ENCODE measurements around the gene SYMPK.
"Not testable (repeated sequence)": the region's sequence is repeated elsewhere in the genome, so short reads cannot be mapped to it uniquely, and the experiment has no call there.

SYMPK gene

GRCh38 chr19:45874620-45874966, 11.6 kb upstream of the SYMPK start:
- no peaks in the 10 kb centered on the region for H3K9me3 ChIP-seq (ENCODE audit: control insufficient read depth, low read depth, low read length)
- no peaks in the 10 kb centered on the region for H3K27me3 ChIP-seq (ENCODE audit: control insufficient read depth, insufficient read depth, low read length)
- H3K9ac ChIP-seq (ENCODE audit: low read length): no peak overlapping the region
- H3K27ac ChIP-seq (ENCODE audit: low read length): no peak overlapping the region
- H3K36me3 ChIP-seq (ENCODE audit: control insufficient read depth, low read depth, low read length): peaks cover 8% of the 10 kb centered on the region
- peaks cover 6% of the 10 kb centered on the region for H3K4me1 ChIP-seq (ENCODE audit: control insufficient read depth, low read depth, low read length)
- no peak overlapping the region for H3K4me3 ChIP-seq (ENCODE audit: low read length)

DNA sequence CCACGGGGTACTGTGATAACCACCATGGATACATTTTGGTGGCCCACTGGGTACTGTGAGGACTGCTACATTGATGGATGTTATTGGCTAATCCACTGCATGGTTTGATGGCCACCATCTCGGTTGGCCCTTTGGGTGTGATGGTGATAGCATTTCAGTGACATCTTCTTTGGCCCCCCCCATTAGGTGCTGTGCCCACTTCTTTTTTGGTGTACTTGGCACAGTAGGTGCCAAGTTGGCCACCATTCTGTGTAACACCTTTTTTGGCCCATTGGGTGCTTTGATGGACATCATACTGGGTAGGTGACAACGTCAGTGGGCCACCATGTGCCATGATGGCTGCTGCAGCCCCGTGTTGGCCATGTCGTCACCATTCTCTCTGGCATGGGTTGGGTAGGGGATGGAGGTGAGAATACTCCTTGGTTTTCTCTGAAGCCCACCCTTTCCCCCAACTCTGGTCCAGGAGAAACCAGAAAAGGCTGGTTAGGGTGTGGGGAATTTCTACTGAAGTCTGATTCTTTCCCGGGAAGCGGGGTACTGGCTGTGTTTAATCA, 10.3 kb upstream of the SYMPK start:
- peaks cover 6% of the 10 kb centered on the region for H3K4me1 ChIP-seq (ENCODE audit: control insufficient read depth, low read depth, low read length)
- H3K36me3 ChIP-seq (ENCODE audit: control insufficient read depth, low read depth, low read length): peaks cover 8% of the 10 kb centered on the region
- H3K9me3 ChIP-seq (ENCODE audit: control insufficient read depth, low read depth, low read length): no peaks in the 10 kb centered on the region
- no peak overlapping the region for H3K9ac ChIP-seq (ENCODE audit: low read length)
- no peak overlapping the region for H3K27ac ChIP-seq (ENCODE audit: low read length)
- no peak overlapping the region for H3K4me3 ChIP-seq (ENCODE audit: low read length)
- H3K27me3 ChIP-seq (ENCODE audit: control insufficient read depth, insufficient read depth, low read length): no peaks in the 10 kb centered on the region

DNA sequence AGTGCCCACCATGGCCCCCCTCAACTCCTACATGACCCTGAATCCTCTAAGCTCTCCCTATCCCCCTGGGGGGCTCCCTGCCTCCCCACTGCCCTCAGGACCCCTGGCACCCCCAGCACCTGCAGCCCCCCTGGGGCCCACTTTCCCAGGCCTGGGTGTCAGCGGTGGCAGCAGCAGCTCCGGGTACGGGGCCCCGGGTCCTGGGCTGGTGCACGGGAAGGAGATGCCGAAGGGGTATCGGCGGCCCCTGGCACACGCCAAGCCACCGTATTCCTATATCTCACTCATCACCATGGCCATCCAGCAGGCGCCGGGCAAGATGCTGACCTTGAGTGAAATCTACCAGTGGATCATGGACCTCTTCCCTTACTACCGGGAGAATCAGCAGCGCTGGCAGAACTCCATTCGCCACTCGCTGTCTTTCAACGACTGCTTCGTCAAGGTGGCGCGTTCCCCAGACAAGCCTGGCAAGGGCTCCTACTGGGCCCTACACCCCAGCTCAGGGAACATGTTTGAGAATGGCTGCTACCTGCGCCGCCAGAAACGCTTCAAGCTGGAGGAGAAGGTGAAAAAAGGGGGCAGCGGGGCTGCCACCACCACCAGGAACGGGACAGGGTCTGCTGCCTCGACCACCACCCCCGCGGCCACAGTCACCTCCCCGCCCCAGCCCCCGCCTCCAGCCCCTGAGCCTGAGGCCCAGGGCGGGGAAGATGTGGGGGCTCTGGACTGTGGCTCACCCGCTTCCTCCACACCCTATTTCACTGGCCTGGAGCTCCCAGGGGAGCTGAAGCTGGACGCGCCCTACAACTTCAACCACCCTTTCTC, 9.4 kb upstream of the SYMPK start:
- no peak overlapping the region for H3K4me3 ChIP-seq (ENCODE audit: low read length)
- H3K27ac ChIP-seq (ENCODE audit: low read length): no peak overlapping the region
- H3K9me3 ChIP-seq (ENCODE audit: control insufficient read depth, low read depth, low read length): no peaks in the 10 kb centered on the region
- no peak overlapping the region for H3K9ac ChIP-seq (ENCODE audit: low read length)
- peaks cover 8% of the 10 kb centered on the region for H3K36me3 ChIP-seq (ENCODE audit: control insufficient read depth, low read depth, low read length)
- H3K27me3 ChIP-seq (ENCODE audit: control insufficient read depth, insufficient read depth, low read length): no peaks in the 10 kb centered on the region
- H3K4me1 ChIP-seq (ENCODE audit: control insufficient read depth, low read depth, low read length): peaks cover 6% of the 10 kb centered on the region

- H3K9ac ChIP-seq (ENCODE audit: low read length): no peak overlapping the region
- no peaks in the 10 kb centered on the region for H3K27me3 ChIP-seq (ENCODE audit: control insufficient read depth, insufficient read depth, low read length)
- H3K27ac ChIP-seq (ENCODE audit: low read length): no peak overlapping the region
- H3K36me3 ChIP-seq (ENCODE audit: control insufficient read depth, low read depth, low read length): peaks cover 8% of the 10 kb centered on the region
- H3K9me3 ChIP-seq (ENCODE audit: control insufficient read depth, low read depth, low read length): no peaks in the 10 kb centered on the region
- no peak overlapping the region for H3K4me3 ChIP-seq (ENCODE audit: low read length)
- no peaks in the 10 kb centered on the region for H3K4me1 ChIP-seq (ENCODE audit: control insufficient read depth, low read depth, low read length)
Observed at GRCh38 chr19:45870798-45871197, 7.9 kb upstream of the SYMPK start.

DNA sequence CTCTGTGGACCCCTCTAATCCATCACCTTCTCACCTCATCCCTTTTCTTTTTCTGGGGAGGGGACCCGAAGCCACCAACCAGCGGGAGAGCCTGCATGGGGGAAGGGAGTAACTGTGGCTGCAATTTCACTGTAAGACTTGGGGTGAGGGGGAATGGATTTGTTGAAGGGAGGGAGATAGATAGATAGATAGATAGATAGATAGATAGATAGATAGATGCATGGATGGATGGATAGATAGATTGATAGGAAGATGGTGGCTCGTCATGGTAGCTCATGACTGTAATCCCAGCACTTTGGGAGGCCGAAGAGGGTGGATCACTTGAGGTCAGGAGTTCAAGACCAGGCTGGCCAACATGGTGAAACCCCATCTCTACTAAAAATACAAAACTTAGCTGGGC, 4.3 kb upstream of the SYMPK start:
- H3K4me3 ChIP-seq (ENCODE audit: low read length); H3K36me3 ChIP-seq (ENCODE audit: control insufficient read depth, low read depth, low read length); H3K4me1 ChIP-seq (ENCODE audit: control insufficient read depth, low read depth, low read length); H3K9me3 ChIP-seq (ENCODE audit: control insufficient read depth, low read depth, low read length); H3K9ac ChIP-seq (ENCODE audit: low read length); H3K27ac ChIP-seq (ENCODE audit: low read length): not testable (repeated sequence)
- peaks cover 19% of the 10 kb centered on the region for H3K27me3 ChIP-seq (ENCODE audit: control insufficient read depth, insufficient read depth, low read length)

DNA sequence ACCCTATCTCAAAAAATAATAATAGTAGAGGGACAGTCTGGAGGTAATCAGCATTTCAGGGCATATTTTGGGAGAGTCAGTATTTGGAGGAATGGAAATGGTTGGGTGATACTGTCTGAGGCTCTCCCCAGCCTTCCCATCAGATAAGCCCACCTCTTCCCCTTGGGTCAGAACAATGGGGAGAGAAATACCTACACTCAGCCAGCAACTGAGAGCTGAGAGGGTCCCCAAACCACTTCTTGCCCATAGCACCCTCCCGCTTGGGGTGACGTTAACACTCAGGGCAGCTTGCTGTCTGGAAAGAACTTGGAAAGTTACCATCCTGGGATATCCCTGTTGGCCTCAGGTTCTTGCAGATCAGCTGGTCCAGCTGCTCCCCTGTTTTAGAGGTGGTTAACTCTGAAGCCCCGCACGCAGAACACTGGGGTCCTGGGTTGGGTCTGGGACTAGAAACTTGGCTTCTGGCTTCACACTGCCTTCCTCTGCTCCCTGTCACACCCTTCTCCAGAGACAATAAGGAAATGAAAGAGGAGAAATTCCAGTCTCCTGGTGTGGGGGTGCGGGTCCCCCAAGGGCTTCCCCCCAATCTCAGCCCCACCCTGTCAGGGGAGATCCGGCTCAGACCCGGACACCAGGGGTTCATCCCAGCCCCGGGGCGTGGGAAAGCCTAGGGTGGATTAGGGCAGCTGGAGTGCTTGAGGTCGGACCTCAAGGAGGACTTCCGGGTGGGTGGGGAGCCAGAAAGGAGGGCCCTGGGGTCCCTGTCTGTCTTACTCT, 3.6 kb upstream of the SYMPK start:
- Histone ChIP-seq H3K27me3 (ENCODE audit: control insufficient read depth, insufficient read depth, low read length) (peaks cover 19% of the 10 kb centered on the region), H3K27ac (ENCODE audit: low read length) (no peak overlapping the region), H3K4me1 (ENCODE audit: control insufficient read depth, low read depth, low read length) (no peaks in the 10 kb centered on the region), H3K36me3 (ENCODE audit: control insufficient read depth, low read depth, low read length) (no peaks in the 10 kb centered on the region), H3K4me3 (ENCODE audit: low read length) (no peak overlapping the region), H3K9me3 (ENCODE audit: control insufficient read depth, low read depth, low read length) (no peaks in the 10 kb centered on the region), H3K9ac (ENCODE audit: low read length) (no peak overlapping the region)

DNA sequence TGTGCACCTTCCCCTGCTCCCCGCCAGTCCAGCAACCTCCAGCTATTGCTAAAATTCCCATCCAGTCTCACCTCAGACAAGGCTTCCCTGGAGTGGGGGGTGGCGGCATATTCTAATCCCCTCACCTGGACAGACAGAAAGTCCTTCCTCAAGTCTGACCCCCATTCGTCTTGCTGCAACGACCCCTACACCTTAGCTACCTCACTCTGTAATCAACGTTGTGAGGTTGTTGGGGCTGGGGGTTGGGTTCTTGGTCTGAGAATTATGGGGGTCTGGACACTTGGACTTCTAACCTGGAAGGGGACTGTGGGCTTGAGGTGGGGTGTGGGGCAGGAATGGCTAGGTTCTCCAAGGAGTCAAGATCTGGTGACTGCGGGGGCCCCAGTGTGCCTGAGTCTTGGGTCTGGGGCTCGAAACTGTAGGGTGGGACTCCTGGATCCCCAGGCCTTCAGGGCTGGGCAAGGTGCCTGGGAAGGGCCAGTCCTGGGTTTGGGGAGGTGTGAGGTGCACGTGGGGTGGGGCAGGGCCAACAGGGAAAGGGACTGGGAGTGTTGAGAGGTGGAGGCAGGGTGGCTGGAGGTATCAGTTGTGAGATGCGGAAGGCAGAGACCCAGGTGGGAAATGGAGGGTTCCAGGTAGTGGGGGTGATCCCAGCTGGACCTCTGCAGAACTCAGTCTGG, 2.5 kb upstream of the SYMPK start:
- peaks cover 3% of the 10 kb centered on the region for H3K36me3 ChIP-seq (ENCODE audit: control insufficient read depth, low read depth, low read length)
- peak overlapping the region; percentile 92 for H3K4me3 ChIP-seq (ENCODE audit: low read length)
- no peaks in the 10 kb centered on the region for H3K4me1 ChIP-seq (ENCODE audit: control insufficient read depth, low read depth, low read length)
- H3K27ac ChIP-seq (ENCODE audit: low read length): no peak overlapping the region
- peaks cover 19% of the 10 kb centered on the region for H3K27me3 ChIP-seq (ENCODE audit: control insufficient read depth, insufficient read depth, low read length)
- peak overlapping the region; percentile 87 for H3K9ac ChIP-seq (ENCODE audit: low read length)
- no peaks in the 10 kb centered on the region for H3K9me3 ChIP-seq (ENCODE audit: control insufficient read depth, low read depth, low read length)

DNA sequence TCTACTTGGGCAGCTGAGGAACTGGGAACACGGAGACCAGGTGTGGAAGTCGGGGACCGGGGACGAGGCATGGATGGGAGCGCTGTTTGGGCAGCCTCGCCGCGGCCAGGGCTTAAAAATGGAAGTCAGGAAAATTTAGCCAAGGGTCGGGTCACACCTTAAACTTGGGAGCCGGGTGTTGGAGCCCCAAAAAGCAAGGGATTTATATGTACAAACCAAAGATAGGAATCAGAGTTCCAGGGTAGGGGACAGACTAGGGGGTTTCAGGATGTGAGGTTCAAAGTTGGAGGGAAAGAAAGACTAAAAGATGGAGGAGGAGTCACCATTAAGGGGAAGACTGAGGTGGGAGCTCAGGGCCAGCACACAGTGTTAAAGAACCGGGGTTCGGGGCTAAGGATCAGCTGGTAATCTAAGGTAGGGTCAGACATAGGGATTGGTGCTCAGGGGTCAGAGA, 1.7 kb upstream of the SYMPK start:
- peaks cover 6% of the 10 kb centered on the region for H3K36me3 ChIP-seq (ENCODE audit: control insufficient read depth, low read depth, low read length)
- H3K27ac ChIP-seq (ENCODE audit: low read length): peak overlapping the region; percentile 41
- H3K9ac ChIP-seq (ENCODE audit: low read length): peak overlapping the region; percentile 87
- H3K4me1 ChIP-seq (ENCODE audit: control insufficient read depth, low read depth, low read length): no peaks in the 10 kb centered on the region
- H3K9me3 ChIP-seq (ENCODE audit: control insufficient read depth, low read depth, low read length): no peaks in the 10 kb centered on the region
- H3K4me3 ChIP-seq (ENCODE audit: low read length): peak overlapping the region; percentile 92
- H3K27me3 ChIP-seq (ENCODE audit: control insufficient read depth, insufficient read depth, low read length): peaks cover 19% of the 10 kb centered on the region

DNA sequence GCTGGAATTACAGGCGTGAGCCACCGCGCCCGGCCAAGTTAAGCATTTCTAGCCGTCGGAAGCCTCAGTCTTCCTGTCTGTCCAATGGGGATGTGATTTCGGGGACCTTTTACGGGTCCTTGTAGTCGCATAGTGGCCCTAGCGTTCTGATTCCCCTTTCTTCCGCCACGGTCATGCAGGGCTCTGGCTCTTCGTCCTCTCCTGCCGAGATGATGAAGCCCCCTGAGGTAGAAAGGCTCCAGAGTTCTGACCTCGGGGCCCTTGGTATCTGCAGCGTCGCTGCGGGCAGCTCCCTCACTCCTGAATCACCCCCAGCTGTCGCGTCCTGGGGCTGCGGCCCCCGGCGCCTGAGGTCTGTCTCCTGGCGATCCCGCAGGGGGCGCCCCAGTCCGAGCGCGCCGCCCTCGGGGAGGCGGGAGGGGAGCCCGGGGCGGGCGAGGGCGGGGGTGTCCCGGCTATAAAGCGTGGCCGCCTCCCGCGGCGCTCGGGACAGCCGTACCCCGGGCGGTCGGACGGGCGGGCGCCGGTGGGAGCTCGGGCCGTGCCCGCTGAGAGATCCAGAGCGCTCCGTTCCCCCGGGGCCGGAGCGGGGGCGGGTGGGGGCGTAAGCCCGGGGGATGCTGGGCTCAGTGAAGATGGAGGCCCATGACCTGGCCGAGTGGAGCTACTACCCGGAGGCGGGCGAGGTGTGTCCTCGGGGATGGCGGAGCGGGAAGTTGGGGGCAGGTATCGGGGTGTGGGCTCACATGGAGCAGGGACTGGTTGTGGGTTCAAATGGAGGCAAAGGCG, 1.1 kb upstream of the SYMPK start, which contains the start of gene FOXA3:
Gene FOXA3, plus strand, starts transcription at position 487 of the 789 bp plus-strand sequence. Its CDS starts 131 bp downstream, at position 618.
- H3K4me3 ChIP-seq (ENCODE audit: low read length): peak within 1 kb of the TSS; percentile 92
- no peaks in the 10 kb centered on the region for H3K4me1 ChIP-seq (ENCODE audit: control insufficient read depth, low read depth, low read length)
- peak within 1 kb of the TSS; percentile 87 for H3K9ac ChIP-seq (ENCODE audit: low read length)
- H3K27me3 ChIP-seq (ENCODE audit: control insufficient read depth, insufficient read depth, low read length): peaks cover 19% of the 10 kb centered on the region
- no peaks in the 10 kb centered on the region for H3K9me3 ChIP-seq (ENCODE audit: control insufficient read depth, low read depth, low read length)
- peaks cover 12% of the 10 kb centered on the region for H3K36me3 ChIP-seq (ENCODE audit: control insufficient read depth, low read depth, low read length)
- peak within 1 kb of the TSS; percentile 41 for H3K27ac ChIP-seq (ENCODE audit: low read length)

DNA sequence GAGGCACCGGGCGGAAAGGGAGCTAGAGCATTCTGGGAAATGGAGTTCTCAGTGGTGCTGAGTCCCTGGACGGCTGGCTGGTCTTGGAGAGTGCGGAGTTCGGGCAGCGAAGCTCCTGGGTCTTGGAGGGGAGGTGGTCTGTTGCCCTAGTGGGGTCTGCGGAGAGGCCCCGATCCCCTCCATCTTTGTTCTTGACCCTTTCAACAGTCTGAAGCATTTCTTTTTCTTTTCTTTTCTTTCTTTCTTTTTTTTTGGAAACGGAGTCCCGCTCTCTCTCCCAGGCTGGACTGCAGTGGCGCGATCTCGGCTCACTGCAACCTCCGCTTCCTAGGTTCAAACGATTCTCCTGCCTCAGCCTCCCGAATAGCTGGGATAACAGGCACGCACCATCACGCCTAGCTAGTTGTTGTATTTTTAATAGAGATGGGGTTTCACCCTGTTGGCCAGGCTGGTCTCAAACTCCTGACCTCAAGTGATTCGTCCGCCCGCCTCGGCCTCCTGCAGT, 440 bp upstream of the SYMPK start:
- Histone ChIP-seq H3K27me3 (ENCODE audit: control insufficient read depth, insufficient read depth, low read length) (peaks cover 19% of the 10 kb centered on the region), H3K4me1 (ENCODE audit: control insufficient read depth, low read depth, low read length) (no peaks in the 10 kb centered on the region), H3K9me3 (ENCODE audit: control insufficient read depth, low read depth, low read length) (no peaks in the 10 kb centered on the region), H3K27ac (ENCODE audit: low read length) (no peak overlapping the region), H3K9ac (ENCODE audit: low read length) (no peak overlapping the region), H3K4me3 (ENCODE audit: low read length) (peak overlapping the region; percentile 92), H3K36me3 (ENCODE audit: control insufficient read depth, low read depth, low read length) (peaks cover 14% of the 10 kb centered on the region)
